Loucy (cell line): ENCODE measurements around the gene CCDC12.

Source experiments
- H2AFZ ChIP-seq: fragments of 200-600 bp; sonication (generic); 2 replicates; pipeline ENCODE4 v1.6.0; 2016; ENCODE audit warnings: antibody characterized with exemption, mild to moderate bottlenecking, low read length, moderate library complexity
- H3F3A ChIP-seq: fragments of 200-600 bp; 2 replicates; pipeline ENCODE4 v1.6.0; 2016; ENCODE audit warnings: antibody characterized with exemption, low read depth, mild to moderate bottlenecking
- H3K27me3 ChIP-seq: fragments of 200-600 bp; sonication (generic); 2 replicates; pipeline ENCODE4 v1.6.1; 2014; ENCODE audit warnings: low read length, mild to moderate bottlenecking; ENCODE audit not compliant: insufficient read depth, poor library complexity, severe bottlenecking
- H3K36me3 ChIP-seq: fragments of 200-600 bp; sonication (generic); 2 replicates; pipeline ENCODE4 v1.6.1; 2016; ENCODE audit warnings: low read length; ENCODE audit not compliant: insufficient read depth
- H3K4me1 ChIP-seq: fragments of 200-600 bp; sonication (generic); 2 replicates; pipeline ENCODE4 v1.5.1; 2014; ENCODE audit warnings: low read length, mild to moderate bottlenecking; ENCODE audit not compliant: insufficient read depth, poor library complexity, severe bottlenecking
- H3K4me2 ChIP-seq: fragments of 200-600 bp; sonication (generic); 2 replicates; pipeline ENCODE4 v1.6.0; 2014; ENCODE audit warnings: antibody characterized with exemption, low read length, low read depth, mild to moderate bottlenecking; ENCODE audit not compliant: poor library complexity, severe bottlenecking
- H3K4me3 ChIP-seq: fragments of 200-600 bp; sonication (generic); 2 replicates; pipeline ENCODE4 v1.5.1; 2014; ENCODE audit warnings: low read length, mild to moderate bottlenecking, mixed read lengths; ENCODE audit not compliant: poor library complexity, severe bottlenecking
- H3K79me2 ChIP-seq: fragments of 200-600 bp; sonication (generic); 2 replicates; pipeline ENCODE4 v1.6.1; 2014; ENCODE audit warnings: low read length; ENCODE audit not compliant: insufficient read depth
- H3K9ac ChIP-seq: fragments of 200-600 bp; sonication (generic); 2 replicates; pipeline ENCODE4 v1.6.0; 2014; ENCODE audit warnings: mild to moderate bottlenecking, low read depth, low read length, moderate library complexity; ENCODE audit not compliant: poor library complexity, severe bottlenecking
- H3K9me2 ChIP-seq: fragments of 200-600 bp; sonication (generic); replicated peaks from 2 replicates; pipeline ENCODE4 v1.6.1; 2016; ENCODE audit warnings: low read depth, low read length, mixed read lengths
- H3K9me3 ChIP-seq: fragments of 200-600 bp; sonication (generic); 2 replicates; pipeline ENCODE4 v1.6.1; 2014; ENCODE audit warnings: mild to moderate bottlenecking, antibody characterized with exemption, low read length, low read depth; ENCODE audit not compliant: insufficient read depth
- H4K20me1 ChIP-seq: fragments of 200-600 bp; sonication (generic); 2 replicates; pipeline ENCODE4 v1.6.0; 2014; ENCODE audit warnings: antibody characterized with exemption, low read length, mild to moderate bottlenecking; ENCODE audit not compliant: insufficient read depth, poor library complexity, severe bottlenecking
- CTCF ChIP-seq: fragments of 200-600 bp; sonication (generic); conservative IDR thresholded peaks from 2 replicates; pipeline ENCODE4 v1.5.1; 2014; ENCODE audit warnings: mild to moderate bottlenecking, antibody characterized with exemption, low read length
- EZH2phosphoT487 ChIP-seq: fragments of 200-600 bp; IDR thresholded peaks from 2 replicates; pipeline ENCODE4 v1.6.1; 2018; ENCODE audit warnings: antibody characterized with exemption, mild to moderate bottlenecking, moderate library complexity, borderline replicate concordance

Gene CCDC12

GRCh38 chr3:46921041-46921440 is 55.5 kb downstream of the CCDC12 start:
- peaks cover 9% of the 10 kb centered on the region; the same call in 1 of the 2 replicates for H3K9me3 ChIP-seq
- no peak overlapping the region for H2AFZ ChIP-seq
- H3K79me2 ChIP-seq: peaks cover 30% of the 10 kb centered on the region; the same call in 1 of the 2 replicates
- no peak overlapping the region for H3K4me3 ChIP-seq
- H3K36me3 ChIP-seq: peaks cover 90% of the 10 kb centered on the region
- H3F3A ChIP-seq: peaks cover 1% of the 10 kb centered on the region; the same call in 1 of the 2 replicates
- H4K20me1 ChIP-seq: peaks cover 5% of the 10 kb centered on the region
- no peaks in the 10 kb centered on the region for H3K27me3 ChIP-seq
- H3K9me2 ChIP-seq: no peaks in the 10 kb centered on the region
- H3K4me1 ChIP-seq: peaks cover 21% of the 10 kb centered on the region
- TF ChIP-seq EZH2phosphoT487 (no peak), CTCF (no peak)
- no peak overlapping the region for H3K9ac ChIP-seq
- H3K4me2 ChIP-seq: no peak overlapping the region

GRCh38 chr3:46918634-46919033 is 57.9 kb downstream of the CCDC12 start:
- Histone ChIP-seq H3K27me3 (no peaks in the 10 kb centered on the region), H2AFZ (no peak overlapping the region), H3K4me1 (peaks cover under 1% of the 10 kb centered on the region), H3F3A (no peaks in the 10 kb centered on the region), H4K20me1 (peaks cover 5% of the 10 kb centered on the region), H3K9me2 (no peaks in the 10 kb centered on the region), H3K79me2 (peaks cover 9% of the 10 kb centered on the region; the same call in 1 of the 2 replicates), H3K36me3 (peaks cover 69% of the 10 kb centered on the region), H3K9ac (no peak overlapping the region), H3K4me2 (no peak overlapping the region), H3K4me3 (no peak overlapping the region), H3K9me3 (peaks cover 9% of the 10 kb centered on the region; the same call in 1 of the 2 replicates)
- TF ChIP-seq CTCF (no peak), EZH2phosphoT487 (no peak)

- TF ChIP-seq EZH2phosphoT487 (no peak), CTCF (no peak)
- Histone ChIP-seq H2AFZ (no peak overlapping the region), H4K20me1 (peaks cover 3% of the 10 kb centered on the region), H3F3A (no peaks in the 10 kb centered on the region), H3K9me3 (peaks cover 9% of the 10 kb centered on the region; the same call in 1 of the 2 replicates), H3K9me2 (no peaks in the 10 kb centered on the region), H3K4me1 (no peaks in the 10 kb centered on the region), H3K27me3 (no peaks in the 10 kb centered on the region), H3K79me2 (peaks cover 5% of the 10 kb centered on the region; the same call in 1 of the 2 replicates), H3K9ac (no peak overlapping the region), H3K36me3 (peaks cover 64% of the 10 kb centered on the region), H3K4me2 (no peak overlapping the region), H3K4me3 (no peak overlapping the region)
Measured at GRCh38 chr3:46918202-46918601, 58.3 kb downstream of the CCDC12 start.
